GM18909 (cell line): ENCODE measurements around the gene ARF5.

ENCODE experiments used
- ATAC-seq: cut with Tn5 transposase; IDR thresholded peaks from one replicate; pipeline ENCODE4 v1.9.1; 2021; ENCODE audit warnings: mild to moderate bottlenecking; ENCODE audit not compliant: unreplicated experiment, poor library complexity

The ARF5 gene

DNA sequence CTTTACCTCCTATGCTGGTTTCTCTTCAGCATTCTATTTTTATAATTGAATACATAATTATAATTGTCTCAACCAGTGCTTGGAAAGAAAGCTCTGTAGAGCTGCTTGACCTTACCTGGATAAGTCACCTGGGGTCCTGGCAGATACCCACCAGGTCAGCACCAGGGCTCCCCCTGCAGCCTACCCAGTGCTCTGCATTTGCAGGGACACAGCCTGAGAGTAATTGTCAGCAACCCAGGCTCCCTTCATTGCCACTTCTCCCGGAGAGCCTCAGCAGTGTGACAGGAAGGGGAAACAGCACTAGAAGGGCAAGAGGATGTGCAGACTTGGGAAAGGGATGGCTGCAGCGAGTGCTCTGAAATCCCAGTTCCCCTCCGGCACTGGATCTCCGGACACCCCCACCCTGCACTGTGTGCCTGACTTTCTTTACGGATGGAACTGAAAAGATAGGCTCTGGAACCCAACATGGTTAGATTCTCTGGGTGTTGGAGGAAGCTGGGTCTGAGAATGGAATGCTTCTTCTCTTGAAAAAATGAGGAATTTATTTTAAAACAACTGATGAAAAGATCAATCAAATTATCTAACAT, 41.1 kb downstream of the ARF5 start:
- peak; percentile 77 for ATAC-seq

DNA sequence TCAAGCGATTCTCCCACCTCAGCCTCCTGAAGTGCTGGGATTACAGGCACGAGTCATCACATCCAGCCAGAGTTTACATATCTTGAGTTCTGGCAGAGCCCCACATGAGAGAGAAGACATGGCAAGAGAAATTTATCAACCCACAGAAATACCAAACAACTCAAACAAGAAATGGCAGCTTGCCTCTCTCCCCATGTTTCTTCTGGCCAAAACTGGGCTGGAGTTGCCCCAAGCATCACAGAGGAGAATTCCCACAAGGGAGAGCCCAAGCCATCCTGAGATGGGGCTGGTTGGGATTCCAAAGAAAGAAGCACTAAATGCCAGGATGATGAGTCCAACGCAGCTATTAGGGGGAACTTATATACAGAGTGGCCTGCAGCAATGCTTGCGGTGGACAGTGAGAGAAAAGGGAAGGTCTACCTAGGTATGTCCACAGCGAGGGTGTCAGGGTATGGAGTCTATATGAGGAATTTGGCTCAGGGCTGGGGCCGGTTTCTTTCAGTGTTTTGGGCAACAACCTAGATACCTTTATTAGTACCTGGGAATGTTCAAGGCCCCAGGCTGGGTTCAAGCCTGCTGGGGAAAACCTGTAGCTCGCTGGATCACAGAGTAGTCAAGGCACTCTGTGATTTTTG, 44.2 kb downstream of the ARF5 start:
- ATAC-seq, result no peak

DNA sequence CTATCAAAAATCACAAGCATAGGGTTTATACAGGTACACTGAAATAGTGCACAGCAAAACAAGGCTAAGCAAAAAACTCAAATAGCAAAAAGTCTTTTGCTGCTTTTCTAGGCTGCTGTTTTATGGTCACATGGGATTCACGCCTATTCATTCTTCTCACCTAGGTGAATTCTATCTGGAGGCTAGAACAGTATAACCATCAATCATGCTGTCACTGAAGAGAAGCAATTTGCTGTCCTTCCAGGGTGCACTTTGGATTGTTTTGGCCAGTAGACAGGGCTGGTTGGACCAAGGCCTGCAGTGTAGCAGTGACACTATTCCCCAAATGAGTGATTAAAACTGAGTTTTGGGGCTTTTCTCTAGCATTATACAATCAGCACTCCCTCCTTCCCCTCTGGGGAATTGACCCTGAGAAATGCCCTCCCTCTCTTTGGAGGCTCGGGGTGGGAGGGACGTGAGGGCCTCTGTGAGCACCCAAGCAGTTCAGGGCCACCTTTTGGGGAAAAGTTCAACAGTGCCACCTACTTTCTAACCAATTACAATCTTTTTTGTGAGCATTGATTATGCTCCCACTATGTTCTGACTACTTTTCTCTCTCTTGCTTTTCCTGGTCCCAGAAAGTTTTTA, 47.6 kb downstream of the ARF5 start:
- ATAC-seq, result no peak

DNA sequence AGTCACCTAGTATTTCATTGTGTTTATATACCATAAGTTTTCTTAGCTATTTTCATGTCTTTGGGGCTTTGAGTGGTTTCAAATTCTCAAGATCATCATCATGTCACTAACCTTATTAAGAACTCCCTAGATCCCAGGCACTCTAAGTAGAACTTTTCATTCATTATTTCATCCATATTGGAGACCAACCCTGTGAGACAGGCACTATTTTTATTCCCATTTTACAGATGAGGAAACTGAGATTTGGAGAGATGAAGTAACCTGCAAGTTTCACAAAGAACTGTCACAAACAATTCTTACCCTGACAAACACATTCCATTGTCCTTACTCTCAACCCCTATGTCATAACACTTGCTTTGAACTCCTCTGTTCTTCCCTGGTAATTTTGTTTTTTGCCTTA, 50.0 kb downstream of the ARF5 start:
- no peak for ATAC-seq
